Upper lobe of left lung (tissue), 4 donors: ENCODE data around the gene USP17L10.
"Not testable (repeated sequence)": the region's sequence is repeated elsewhere in the genome, so short reads cannot be mapped to it uniquely, and the experiment has no call there.

Experiments used
- EP300 ChIP-seq, 4 donors: sonication (generic); formaldehyde crosslinking; IDR thresholded peaks; one replicate each; pipeline ENCODE4 v1.5.1; 2017; ENCODE audit warnings: antibody characterized with exemption in 4 of 4, control low read depth in 2 of 4
- POLR2A ChIP-seq, 4 donors: fragments of 450-650 bp; IDR thresholded peaks; one replicate each; pipeline ENCODE4 v1.5.1; 2016 to 2017; ENCODE audit warnings: antibody characterized with exemption in 4 of 4, mild to moderate bottlenecking in 2 of 4
- POLR2AphosphoS5 ChIP-seq, 2 donors: sonication (generic); formaldehyde crosslinking; IDR thresholded peaks; one replicate each; pipeline ENCODE4 v1.5.1; 2017; ENCODE audit warnings: antibody characterized with exemption in 2 of 2
- TF ChIP-seq, protein P1 (sequence below), 6 experiments: fragments of 450-650 bp in 4 of 6; fragments of 200-600 bp in 2 of 6; sonication (generic) in 2 of 6; IDR thresholded peaks; one replicate each; pipeline ENCODE4 v1.5.1; 2016 to 2019; ENCODE audit warnings: antibody characterized with exemption in 6 of 6

DNA sequence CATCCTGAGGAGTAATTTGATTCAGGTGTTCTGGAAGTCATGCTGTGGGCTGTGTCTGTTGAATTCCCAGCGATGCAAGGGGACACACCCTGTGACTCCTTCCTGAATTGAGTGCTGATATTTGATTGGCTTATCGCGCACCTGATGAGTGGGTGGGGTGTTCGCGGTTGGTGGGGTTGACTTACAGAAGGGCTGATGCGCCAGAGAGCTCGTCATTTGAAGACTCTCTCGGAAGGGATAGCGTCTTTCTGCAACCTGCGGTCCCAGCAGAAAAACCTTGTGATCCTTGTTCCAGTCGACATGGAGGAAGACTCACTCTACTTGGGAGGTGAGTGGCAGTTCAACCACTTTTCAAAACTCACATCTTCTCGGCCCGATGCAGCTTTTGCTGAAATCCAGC lies 42.6 kb downstream of the USP17L10 start, which contains the start of gene USP17L19:
- TF ChIP-seq, protein P1, sequence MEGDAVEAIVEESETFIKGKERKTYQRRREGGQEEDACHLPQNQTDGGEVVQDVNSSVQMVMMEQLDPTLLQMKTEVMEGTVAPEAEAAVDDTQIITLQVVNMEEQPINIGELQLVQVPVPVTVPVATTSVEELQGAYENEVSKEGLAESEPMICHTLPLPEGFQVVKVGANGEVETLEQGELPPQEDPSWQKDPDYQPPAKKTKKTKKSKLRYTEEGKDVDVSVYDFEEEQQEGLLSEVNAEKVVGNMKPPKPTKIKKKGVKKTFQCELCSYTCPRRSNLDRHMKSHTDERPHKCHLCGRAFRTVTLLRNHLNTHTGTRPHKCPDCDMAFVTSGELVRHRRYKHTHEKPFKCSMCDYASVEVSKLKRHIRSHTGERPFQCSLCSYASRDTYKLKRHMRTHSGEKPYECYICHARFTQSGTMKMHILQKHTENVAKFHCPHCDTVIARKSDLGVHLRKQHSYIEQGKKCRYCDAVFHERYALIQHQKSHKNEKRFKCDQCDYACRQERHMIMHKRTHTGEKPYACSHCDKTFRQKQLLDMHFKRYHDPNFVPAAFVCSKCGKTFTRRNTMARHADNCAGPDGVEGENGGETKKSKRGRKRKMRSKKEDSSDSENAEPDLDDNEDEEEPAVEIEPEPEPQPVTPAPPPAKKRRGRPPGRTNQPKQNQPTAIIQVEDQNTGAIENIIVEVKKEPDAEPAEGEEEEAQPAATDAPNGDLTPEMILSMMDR (IDR thresholded peaks at IDR 0.05): not testable (repeated sequence)
- TF ChIP-seq EP300, POLR2AphosphoS5, POLR2A (IDR thresholded peaks at IDR 0.05): not testable (repeated sequence)
